ENCODE data around the gene ADORA1. TPM values are rescaled to one million over a fixed set of nuclear protein-coding genes. Genes with fewer than 3 reads are reported as not detected.

ADORA1 gene
- polyA plus RNA-seq, 3 donors = 0.13 to 1.1 TPM; not detected in 1

DNA sequence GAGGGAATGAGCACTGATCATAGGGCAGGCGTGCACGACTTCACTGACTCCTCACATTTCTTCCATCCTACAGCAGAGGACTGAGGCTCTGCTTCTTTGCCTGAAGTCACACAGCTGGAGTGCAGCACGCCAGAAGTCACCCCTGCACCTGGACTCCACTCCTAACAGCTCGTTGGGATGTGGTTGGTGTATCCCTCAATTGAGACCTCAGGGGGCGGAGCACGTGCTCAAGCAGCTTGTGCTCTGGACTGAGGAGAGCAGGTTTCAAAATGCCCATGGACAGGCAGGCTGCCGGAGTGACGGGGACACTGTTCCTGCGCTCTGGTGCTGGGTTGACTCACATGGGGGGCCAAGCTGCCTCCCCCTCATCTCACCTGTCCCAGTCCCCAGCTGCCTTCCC is 88.0 kb downstream of the ADORA1 start:
- H3K27me3 ChIP-seq (ENCODE audit: control insufficient read depth in 2 of 2, insufficient read depth in 2 of 2, low read length in 2 of 2) = peaks cover 0 to 5% of the 10 kb centered on the region in 2 donors

More for the DNA sequence above, 88.0 kb downstream of the ADORA1 start:
- Histone ChIP-seq H4K20me1 (ENCODE audit: insufficient read depth, low read length) (no peaks in the 10 kb centered on the region), H3K27ac (ENCODE audit: low read depth in 1 of 2, low read length in 2 of 2) (no peak overlapping the region), H3K36me3 (replicated peaks in 1 of 2; ENCODE audit: control insufficient read depth in 1 of 2, insufficient read depth in 2 of 2, low read length in 2 of 2) (no peaks in the 10 kb centered on the region), H3K9me3 (replicated peaks in 1 of 2; ENCODE audit: control insufficient read depth in 1 of 2, insufficient read depth in 1 of 2, low read length in 2 of 2) (no peaks in the 10 kb centered on the region), H3K79me2 (ENCODE audit: insufficient read depth, low read length) (no peaks in the 10 kb centered on the region), H3K4me1 (ENCODE audit: control insufficient read depth in 1 of 2, insufficient read depth in 2 of 2, low read length in 2 of 2) (peaks cover 31 to 39% of the 10 kb centered on the region in 2 donors), H2AFZ (ENCODE audit: insufficient read depth, low read depth, low read length, poor library complexity, severe bottlenecking) (no peak overlapping the region), H3K4me2 (replicated peaks; ENCODE audit: extremely low read depth, low read length, poor library complexity, severe bottlenecking) (peak overlapping the region; percentile 13), H3K4me3 (replicated peaks in 1 of 3; ENCODE audit: low read depth in 2 of 3, low read length in 3 of 3) (no peak overlapping the region), H3K9ac (ENCODE audit: insufficient read depth, low read length, poor library complexity, severe bottlenecking) (no peak overlapping the region)
- Mint-ChIP-seq H3K4me3 (peak overlapping the region in 1 of 2 donors; percentile 80), H3K27ac (peak overlapping the region in 2 of 7 donors; percentile 82 to 88), H3K27me3 (ENCODE audit: low read depth in 3 of 3) (peaks cover 6 to 30% (median 30%) of the 10 kb centered on the region in 3 donors), H3K4me1 (peaks cover 44% of the 10 kb centered on the region), H3K9me3 (no peaks in the 10 kb centered on the region), H3K36me3 (no peaks in the 10 kb centered on the region)
- TF ChIP-seq CTCF (IDR thresholded peaks at IDR 0.05) = no peak
- 66% methylated on average over 3 of the region's 9 CpGs for WGBS (ENCODE audit: insufficient coverage)
- intact Hi-C loops (cut with micrococcal nuclease) = loop anchor here (2.0 to 5.0 kb wide), 3 partner anchors 38 to 95 kb away; partner anchors contain the start of gene MYBPH (in 1 of the 2)
- DNase-seq = no peak

Measured in CD14-positive monocyte (primary cell).